ENCODE measurements around the gene GNL3L.
A peak's percentile ranks its signal among the peaks of the same experiment; 100 is the strongest.
"Not testable (repeated sequence)": the region's sequence is repeated elsewhere in the genome, so short reads cannot be mapped to it uniquely, and the experiment has no call there.

GNL3L gene

DNA sequence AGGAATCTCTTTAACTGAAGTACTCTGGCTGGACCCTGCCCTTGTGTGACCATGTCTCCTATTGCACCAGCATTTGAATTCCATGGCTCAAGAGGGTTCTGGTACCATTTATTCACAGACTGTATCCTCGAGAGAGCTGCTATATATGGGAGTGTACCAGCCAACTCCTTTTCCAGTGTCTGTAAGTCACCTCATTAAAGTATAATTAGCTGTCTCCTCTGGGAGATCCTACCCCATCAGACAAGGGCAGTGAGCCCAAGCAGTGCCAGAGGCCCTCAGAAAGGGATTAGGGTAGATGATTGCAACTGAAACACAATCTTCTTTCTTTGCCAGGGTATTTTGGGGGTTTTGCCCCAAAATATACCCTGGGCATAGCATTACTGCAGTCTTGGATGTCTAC is 31.6 kb downstream of the GNL3L start:
- DNase-seq, result no peak

DNA sequence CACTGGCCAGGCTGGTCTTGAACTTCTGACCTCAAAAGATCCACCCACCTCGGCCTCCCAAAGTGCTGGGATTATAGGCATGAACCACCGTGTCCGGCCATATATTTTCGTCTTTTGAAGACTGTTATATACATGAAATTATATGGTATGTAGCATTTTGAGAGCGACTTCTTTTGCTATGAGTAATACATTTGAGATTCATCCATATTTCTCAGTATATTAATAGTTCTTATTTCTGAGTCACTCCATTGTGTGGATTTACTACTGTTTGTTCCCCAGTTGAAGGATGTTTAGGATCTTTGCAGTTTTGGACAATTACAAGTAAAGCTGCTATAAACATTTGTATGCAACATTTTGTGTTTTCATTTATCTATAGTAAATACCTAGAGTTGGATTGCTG is 34.9 kb downstream of the GNL3L start:
- DNase-seq, result peak; percentile 28

DNA sequence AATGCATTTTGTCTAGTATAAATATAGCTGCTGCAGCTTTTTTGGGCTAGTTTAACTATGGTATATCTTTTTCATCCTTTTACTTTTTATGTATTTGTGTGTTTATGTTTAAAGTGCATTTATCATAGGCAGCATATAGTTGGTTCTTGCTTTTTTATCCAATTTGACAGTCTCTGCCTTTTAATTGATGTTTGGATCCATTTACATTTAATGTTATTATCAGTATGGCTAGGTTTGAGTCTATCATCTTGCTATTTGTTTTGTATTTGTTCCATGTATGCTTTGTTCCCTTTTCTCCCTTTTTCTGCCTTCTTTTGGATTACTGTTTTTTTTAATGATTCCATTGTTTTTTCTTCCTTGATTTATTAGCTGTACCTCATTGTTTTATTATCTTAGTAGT is 40.3 kb downstream of the GNL3L start:
- no peak for DNase-seq

DNA sequence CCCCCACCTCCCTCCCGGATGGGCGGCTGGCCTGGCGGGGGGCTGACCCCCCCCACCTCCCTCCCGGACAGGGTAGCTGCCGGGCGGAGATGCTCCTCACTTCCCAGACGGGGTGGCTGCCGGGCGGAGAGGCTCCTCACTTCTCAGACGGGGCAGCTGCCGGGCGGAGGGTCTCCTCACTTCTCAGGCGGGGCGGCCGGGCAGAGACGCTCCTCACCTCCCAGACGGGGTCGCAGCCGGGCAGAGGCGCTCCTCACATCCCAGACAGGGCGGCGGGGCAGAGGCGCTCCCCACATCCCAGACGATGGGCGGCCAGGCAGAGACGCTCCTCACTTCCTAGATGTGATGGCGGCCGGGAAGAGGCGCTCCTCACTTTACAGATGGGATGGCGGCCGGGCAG is 42.6 kb downstream of the GNL3L start:
- DNase-seq, result not testable (repeated sequence)

DNA sequence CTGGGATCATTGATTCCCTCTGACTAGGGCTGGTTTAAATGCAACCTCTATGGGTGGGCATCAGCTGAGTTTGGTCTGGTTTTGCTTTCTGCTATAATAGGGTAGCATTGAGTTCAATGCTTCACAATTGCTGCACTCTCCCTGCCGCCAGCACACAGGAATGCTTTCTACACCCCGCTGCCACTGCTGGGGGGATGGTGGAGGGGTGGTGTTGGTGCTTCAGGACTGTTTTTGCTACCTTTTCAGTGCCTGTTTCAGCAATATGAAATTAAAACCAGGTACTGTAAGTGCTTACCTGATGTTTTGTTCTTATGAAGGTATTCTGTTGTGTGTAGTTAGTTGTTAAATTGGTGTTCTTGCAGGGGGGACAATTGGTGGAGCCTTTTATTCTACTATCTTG is 67.7 kb downstream of the GNL3L start:
- no peak for DNase-seq

DNA sequence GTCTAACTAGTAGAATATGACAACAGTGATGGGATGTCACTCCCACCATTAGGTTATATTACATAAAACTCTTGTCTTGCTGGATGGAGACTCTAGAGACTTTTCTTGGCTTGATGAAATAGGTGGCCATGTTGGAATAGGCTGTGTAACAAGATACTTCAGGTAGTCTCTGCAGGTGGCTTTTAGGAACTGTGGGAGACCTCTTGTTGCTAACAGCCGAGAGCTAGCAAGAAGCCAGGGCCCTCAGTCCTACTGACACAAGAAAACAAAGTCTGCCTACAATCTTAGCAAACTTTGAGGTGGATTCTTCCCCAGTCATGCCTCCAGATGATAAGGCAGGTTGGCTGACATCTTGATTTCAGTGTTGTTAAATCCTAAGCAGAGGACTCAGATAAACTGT is 72.5 kb downstream of the GNL3L start:
- no peak for DNase-seq

Data from fibroblast of skin of right biceps (primary cell).